ENCODE measurements around the gene ABLIM3. TPM values are rescaled to one million over a fixed set of nuclear protein-coding genes. Genes with fewer than 3 reads are reported as not detected.

ABLIM3 gene
- total RNA-seq, 1 experiment from 2014 or later = 14.3 TPM

GRCh38 chr5:149279661-149280060 is 138.4 kb downstream of the ABLIM3 start:
- ATAC-seq = no peak
- ChIA-PET RAD21 (ENCODE audit: low non-redundant PET in 1 of 2, low total read pairs in 2 of 2, uncharacterized antibody in 2 of 2, unreplicated experiment in 2 of 2) (no interaction called here), CTCF (no interaction called here)

GRCh38 chr5:149280124-149280523 is 138.8 kb downstream of the ABLIM3 start:
- Histone ChIP-seq H3K36me3 (ENCODE audit: control insufficient read depth in 1 of 2, insufficient read depth in 2 of 2, low read length in 2 of 2) (no peaks in the 10 kb centered on the region), H3K9me3 (ENCODE audit: control insufficient read depth in 1 of 2, insufficient read depth in 1 of 2, low read depth in 1 of 2, low read length in 2 of 2) (no peaks in the 10 kb centered on the region), H3K79me2 (ENCODE audit: insufficient read depth, low read length) (no peaks in the 10 kb centered on the region), H3K27me3 (ENCODE audit: insufficient read depth, low read length) (no peaks in the 10 kb centered on the region), H3K4me3 (replicated peaks in 1 of 2; ENCODE audit: low read depth in 1 of 2, low read length in 2 of 2) (no peak overlapping the region), H2AFZ (ENCODE audit: low read depth, low read length, poor library complexity, severe bottlenecking) (no peak overlapping the region), H3K9ac (ENCODE audit: low read length) (no peak overlapping the region), H3K27ac (ENCODE audit: low read depth, low read length) (no peak overlapping the region), H3K4me2 (ENCODE audit: low read length) (no peak overlapping the region), H4K20me1 (ENCODE audit: insufficient read depth) (no peaks in the 10 kb centered on the region), H3K9me2 (ENCODE audit: insufficient read depth) (no peaks in the 10 kb centered on the region), H3K4me1 (ENCODE audit: control insufficient read depth in 1 of 2, insufficient read depth in 2 of 2, low read length in 2 of 2) (no peaks in the 10 kb centered on the region)
- RAD21 ChIA-PET (ENCODE audit: low non-redundant PET in 1 of 2, low total read pairs in 2 of 2, uncharacterized antibody in 2 of 2, unreplicated experiment in 2 of 2) = no interaction called here
- POLR2A ChIA-PET = no interaction called here
- intact Hi-C loops (cut with micrococcal nuclease) = no loop called here
- DNase-seq (ENCODE audit: low read depth, low spot score) (no peak), ATAC-seq (no peak)
- BruUV-seq (replicated peaks) = no TSS peak
- CTCF ChIA-PET = interaction anchor here (1.3 kb wide), 1 partner anchor 91 kb away, joined by 3 read pairs; no protein-coding TSS in a partner anchor
- no peak for TF ChIP-seq ZFX (IDR thresholded peaks at IDR 0.05)
- no peak for TF ChIP-seq ZNF274 (IDR thresholded peaks at IDR 0.05; ENCODE audit: low read depth, low read length)
- TF ChIP-seq SP1 (IDR thresholded peaks at IDR 0.05; ENCODE audit: low read depth) = no peak
- TF ChIP-seq ZBTB33 (IDR thresholded peaks at IDR 0.05; ENCODE audit: extremely low read depth, insufficient replicate concordance, low read length) = no peak
- TF ChIP-seq EZH2phosphoT487 (IDR thresholded peaks at IDR 0.05; ENCODE audit: borderline replicate concordance) = no peak
- no peak for TF ChIP-seq JUND (IDR thresholded peaks at IDR 0.05)
- no peak for TF ChIP-seq ELF1 (IDR thresholded peaks at IDR 0.05; ENCODE audit: borderline replicate concordance, low read depth)
- no peak for TF ChIP-seq CBX3 (IDR thresholded peaks at IDR 0.05; ENCODE audit: low read depth)
- no peak for TF ChIP-seq CTCF (IDR thresholded peaks at IDR 0.05 in 2 of 3, conservative IDR thresholded peaks at IDR 0.05 in 1 of 3; ENCODE audit: borderline replicate concordance in 1 of 3, insufficient read depth in 1 of 3, low read depth in 2 of 3, low read length in 2 of 3)
- TF ChIP-seq SRF (IDR thresholded peaks at IDR 0.05; ENCODE audit: low read depth) = no peak
- no peak for TF ChIP-seq EGR1 (IDR thresholded peaks at IDR 0.05; ENCODE audit: low read depth)
- TF ChIP-seq MAX (IDR thresholded peaks at IDR 0.05) = no peak
- no peak for TF ChIP-seq SIN3A (IDR thresholded peaks at IDR 0.05; ENCODE audit: low read depth)
- no peak for TF ChIP-seq RAD21 (IDR thresholded peaks at IDR 0.05; ENCODE audit: low read depth)

More at GRCh38 chr5:149279661-149280060, 138.4 kb downstream of the ABLIM3 start:
- Histone ChIP-seq H3K36me3 (ENCODE audit: control insufficient read depth in 1 of 2, insufficient read depth in 2 of 2, low read length in 2 of 2) (no peaks in the 10 kb centered on the region), H2AFZ (ENCODE audit: low read depth, low read length, poor library complexity, severe bottlenecking) (no peak overlapping the region), H3K4me1 (ENCODE audit: control insufficient read depth in 1 of 2, insufficient read depth in 2 of 2, low read length in 2 of 2) (no peaks in the 10 kb centered on the region), H3K9ac (ENCODE audit: low read length) (no peak overlapping the region), H3K27ac (ENCODE audit: low read depth, low read length) (no peak overlapping the region), H3K27me3 (ENCODE audit: insufficient read depth, low read length) (no peaks in the 10 kb centered on the region), H3K79me2 (ENCODE audit: insufficient read depth, low read length) (no peaks in the 10 kb centered on the region), H3K9me2 (ENCODE audit: insufficient read depth) (no peaks in the 10 kb centered on the region), H4K20me1 (ENCODE audit: insufficient read depth) (no peaks in the 10 kb centered on the region), H3K9me3 (ENCODE audit: control insufficient read depth in 1 of 2, insufficient read depth in 1 of 2, low read depth in 1 of 2, low read length in 2 of 2) (no peaks in the 10 kb centered on the region), H3K4me3 (replicated peaks in 1 of 2; ENCODE audit: low read depth in 1 of 2, low read length in 2 of 2) (no peak overlapping the region), H3K4me2 (ENCODE audit: low read length) (no peak overlapping the region)
- intact Hi-C loops (cut with micrococcal nuclease) = no loop called here
- BruUV-seq (replicated peaks) = no TSS peak
- DNase-seq (ENCODE audit: low read depth, low spot score) = no peak
- POLR2A ChIA-PET = no interaction called here
- TF ChIP-seq ZFX (IDR thresholded peaks at IDR 0.05) = no peak
- TF ChIP-seq YY1 (IDR thresholded peaks at IDR 0.05; ENCODE audit: extremely low read depth, insufficient replicate concordance, low read depth, low read length) = no peak

Measured in HCT116 (cell line).